Glutamatergic neuron (in vitro differentiated cells): ENCODE results near the gene STBD1. TPM values are rescaled to one million over a fixed set of nuclear protein-coding genes. Genes with fewer than 3 reads are reported as not detected.
"Not testable (repeated sequence)": the region's sequence is repeated elsewhere in the genome, so short reads cannot be mapped to it uniquely, and the experiment has no call there.

Experiments used
- DNase-seq: peaks from one replicate; pipeline ENCODE4 v3.0.0; 2022
- H3K27ac Mint-ChIP-seq: one replicate; pipeline ENCODE4 v1.8.0; 2020; ENCODE audit warnings: mild to moderate bottlenecking, mixed read lengths, inconsistent platforms; ENCODE audit not compliant: unreplicated experiment
- H3K27me3 Mint-ChIP-seq: one replicate; pipeline ENCODE4 v1.8.0; 2020; ENCODE audit warnings: mild to moderate bottlenecking, moderate library complexity, mixed read lengths, inconsistent platforms; ENCODE audit not compliant: unreplicated experiment
- H3K36me3 Mint-ChIP-seq: one replicate; pipeline ENCODE4 v1.8.0; 2020; ENCODE audit warnings: mild to moderate bottlenecking, mixed read lengths, inconsistent platforms; ENCODE audit not compliant: unreplicated experiment
- H3K4me1 Mint-ChIP-seq: one replicate; pipeline ENCODE4 v1.8.0; 2020; ENCODE audit warnings: mild to moderate bottlenecking, low read depth, mixed read lengths, inconsistent platforms; ENCODE audit not compliant: unreplicated experiment
- H3K4me3 Mint-ChIP-seq: one replicate; pipeline ENCODE4 v1.8.0; 2020; ENCODE audit warnings: mild to moderate bottlenecking, mixed read lengths, inconsistent platforms; ENCODE audit not compliant: unreplicated experiment
- H3K9me3 Mint-ChIP-seq: one replicate; pipeline ENCODE4 v1.8.0; 2020; ENCODE audit warnings: mild to moderate bottlenecking, moderate library complexity, mixed read lengths, inconsistent platforms; ENCODE audit not compliant: unreplicated experiment
- total RNA-seq: library from RNA; stranded (reverse); fragmentation: NEBNext Ultra II Directional; extraction: Animal tissue kit (Norgen Biotek cat#: 25700); gene quantifications from one replicate; pipeline ENCODE4 v1.2.1, GENCODE V29; 2021; ENCODE audit not compliant: unreplicated experiment
- TF ChIP-seq, protein P1 (sequence below): fragments of 200-600 bp; sonication (generic); IDR thresholded peaks from one replicate; pipeline ENCODE4 v1.5.0; 2021; ENCODE audit not compliant: partially characterized antibody, unreplicated experiment

STBD1 gene
- total RNA-seq, 1 donor from 2014 or later: 15.9 TPM

DNA sequence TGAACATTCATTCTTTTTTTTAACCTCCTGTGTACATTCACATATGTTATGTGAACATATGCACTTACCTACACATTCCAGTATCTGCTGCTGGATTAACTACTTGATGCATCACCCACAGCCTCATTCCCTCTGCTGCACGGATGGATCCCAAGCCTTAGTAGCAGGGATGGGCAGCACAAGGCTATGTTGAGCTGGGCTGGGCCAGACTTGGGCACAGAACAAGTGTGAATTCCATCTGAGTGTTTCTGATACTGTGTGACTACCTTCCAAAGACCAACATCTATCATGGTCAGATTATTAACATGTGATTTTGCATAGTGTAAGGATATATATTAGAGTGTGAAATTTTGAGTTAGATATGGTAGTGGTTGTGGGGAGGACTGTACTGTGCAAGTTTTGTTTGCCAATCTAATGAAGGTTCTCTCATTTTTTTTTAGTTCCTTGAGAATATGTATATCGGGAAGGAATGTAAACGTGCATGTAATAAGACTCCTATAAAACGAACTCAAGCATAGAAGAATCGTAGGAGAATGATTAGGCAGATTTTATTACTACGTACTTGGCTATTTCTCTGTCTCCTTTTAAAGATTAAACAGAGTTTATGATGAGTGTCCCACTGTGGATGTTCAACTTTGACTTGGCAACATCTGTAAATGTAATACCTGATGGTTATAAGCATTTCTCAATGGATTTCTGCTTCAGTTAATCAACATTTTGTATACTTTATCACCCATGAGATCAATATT lies 23.4 kb upstream of the STBD1 start:
- peaks cover 6% of the 10 kb centered on the region for H3K36me3 Mint-ChIP-seq
- peaks cover 2% of the 10 kb centered on the region for H3K27me3 Mint-ChIP-seq
- no peak for DNase-seq
- peaks cover 2% of the 10 kb centered on the region for H3K9me3 Mint-ChIP-seq
- H3K4me1 Mint-ChIP-seq: no peaks in the 10 kb centered on the region
- TF ChIP-seq, protein P1, sequence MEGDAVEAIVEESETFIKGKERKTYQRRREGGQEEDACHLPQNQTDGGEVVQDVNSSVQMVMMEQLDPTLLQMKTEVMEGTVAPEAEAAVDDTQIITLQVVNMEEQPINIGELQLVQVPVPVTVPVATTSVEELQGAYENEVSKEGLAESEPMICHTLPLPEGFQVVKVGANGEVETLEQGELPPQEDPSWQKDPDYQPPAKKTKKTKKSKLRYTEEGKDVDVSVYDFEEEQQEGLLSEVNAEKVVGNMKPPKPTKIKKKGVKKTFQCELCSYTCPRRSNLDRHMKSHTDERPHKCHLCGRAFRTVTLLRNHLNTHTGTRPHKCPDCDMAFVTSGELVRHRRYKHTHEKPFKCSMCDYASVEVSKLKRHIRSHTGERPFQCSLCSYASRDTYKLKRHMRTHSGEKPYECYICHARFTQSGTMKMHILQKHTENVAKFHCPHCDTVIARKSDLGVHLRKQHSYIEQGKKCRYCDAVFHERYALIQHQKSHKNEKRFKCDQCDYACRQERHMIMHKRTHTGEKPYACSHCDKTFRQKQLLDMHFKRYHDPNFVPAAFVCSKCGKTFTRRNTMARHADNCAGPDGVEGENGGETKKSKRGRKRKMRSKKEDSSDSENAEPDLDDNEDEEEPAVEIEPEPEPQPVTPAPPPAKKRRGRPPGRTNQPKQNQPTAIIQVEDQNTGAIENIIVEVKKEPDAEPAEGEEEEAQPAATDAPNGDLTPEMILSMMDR: no peak
- no peak overlapping the region for H3K27ac Mint-ChIP-seq
- no peak overlapping the region for H3K4me3 Mint-ChIP-seq

DNA sequence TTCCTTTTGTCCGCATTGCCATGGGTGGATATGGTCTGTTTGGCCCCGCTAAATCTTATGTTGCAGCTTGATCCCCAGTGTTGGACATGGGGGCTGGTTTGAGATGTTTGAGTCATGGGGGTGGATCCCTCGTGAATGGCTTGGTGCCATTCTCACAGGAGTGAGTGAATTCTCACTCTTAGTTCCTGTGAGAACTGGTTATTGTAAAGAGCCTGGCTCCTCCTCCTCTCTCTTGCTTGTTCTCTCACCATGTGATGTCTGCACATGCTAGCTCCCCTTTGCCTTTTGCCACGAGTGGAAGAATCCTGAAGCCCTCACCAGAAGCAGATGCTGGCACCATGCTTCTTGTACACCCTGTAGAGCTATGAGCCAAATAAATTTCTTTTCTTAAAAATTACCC lies 22.6 kb upstream of the STBD1 start:
- TF ChIP-seq, protein P1: no peak
- Mint-ChIP-seq H3K4me1 (no peaks in the 10 kb centered on the region), H3K27ac (no peak overlapping the region), H3K4me3 (no peak overlapping the region), H3K36me3 (peaks cover 6% of the 10 kb centered on the region), H3K27me3 (peaks cover 2% of the 10 kb centered on the region), H3K9me3 (peaks cover 2% of the 10 kb centered on the region)
- no peak for DNase-seq

DNA sequence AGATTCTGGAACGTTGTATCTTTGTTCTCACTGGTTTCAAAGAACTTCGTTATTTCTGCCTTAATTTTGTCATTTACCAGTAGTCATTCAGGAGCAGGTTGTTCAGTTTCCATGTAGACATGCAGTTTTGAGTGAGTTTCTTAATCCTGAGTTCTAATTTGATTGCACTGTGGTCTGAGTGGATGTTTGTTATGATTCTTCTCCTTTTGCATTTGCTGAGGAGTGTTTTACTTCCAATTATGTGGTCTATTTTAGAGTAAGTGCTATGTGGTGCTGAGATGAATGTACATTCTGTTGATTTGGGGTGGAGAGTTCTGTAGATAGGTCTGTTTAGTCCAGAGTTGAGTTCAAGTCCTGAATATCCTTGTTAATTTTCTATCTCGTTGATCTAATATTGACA lies 18.7 kb upstream of the STBD1 start:
- H3K4me3 Mint-ChIP-seq, H3K9me3 Mint-ChIP-seq, H3K27ac Mint-ChIP-seq, H3K27me3 Mint-ChIP-seq, DNase-seq, H3K36me3 Mint-ChIP-seq, H3K4me1 Mint-ChIP-seq: not testable (repeated sequence)

DNA sequence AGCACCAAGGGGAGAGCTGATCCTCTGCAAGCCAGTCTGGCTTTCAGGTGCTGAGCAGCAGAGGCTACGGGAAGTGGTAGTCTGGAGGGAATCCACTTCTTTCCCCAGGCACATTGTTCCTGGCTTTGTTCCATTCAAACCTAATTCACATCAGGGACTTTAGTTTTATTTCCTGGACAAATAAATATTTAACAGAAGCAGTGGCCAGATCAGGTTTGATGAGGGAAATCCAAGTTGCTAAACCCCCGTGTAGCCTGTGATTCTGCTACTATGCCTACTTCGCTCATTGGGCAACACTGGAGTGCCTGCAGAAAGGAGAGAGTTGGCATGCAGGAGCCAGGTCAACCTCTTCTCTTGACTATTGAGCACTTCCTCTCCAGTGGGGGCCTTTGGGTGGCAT lies 13.8 kb upstream of the STBD1 start:
- no peak for DNase-seq
- Mint-ChIP-seq H3K9me3 (peaks cover 5% of the 10 kb centered on the region), H3K36me3 (peaks cover 23% of the 10 kb centered on the region), H3K4me1 (peaks cover 1% of the 10 kb centered on the region), H3K4me3 (no peak overlapping the region), H3K27ac (no peak overlapping the region), H3K27me3 (no peaks in the 10 kb centered on the region)
- TF ChIP-seq, protein P1: no peak

DNA sequence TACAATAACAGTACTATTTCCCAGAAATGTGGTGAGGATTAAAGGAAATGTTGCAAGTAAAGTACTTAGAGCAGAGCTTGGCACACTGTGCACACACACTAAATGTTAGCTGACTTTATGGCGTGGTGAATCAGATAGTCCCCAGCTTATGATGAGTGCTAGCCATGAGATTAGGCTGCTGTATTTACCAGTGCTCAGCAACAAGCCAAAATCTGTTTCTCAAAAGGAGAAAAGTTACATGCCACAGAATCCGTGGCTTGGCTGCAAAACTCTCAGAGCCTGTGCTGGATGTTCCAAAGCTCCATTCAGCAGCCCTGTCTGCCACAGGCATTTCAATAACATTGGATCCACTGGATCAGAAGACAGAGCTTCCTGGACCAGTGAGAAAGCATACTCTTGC lies 12.8 kb upstream of the STBD1 start:
- Mint-ChIP-seq H3K36me3 (peaks cover 27% of the 10 kb centered on the region), H3K4me3 (no peak overlapping the region)

More for the DNA sequence above, 12.8 kb upstream of the STBD1 start:
- Mint-ChIP-seq H3K4me1 (peaks cover 1% of the 10 kb centered on the region), H3K27me3 (no peaks in the 10 kb centered on the region), H3K27ac (no peak overlapping the region), H3K9me3 (peaks cover 5% of the 10 kb centered on the region)
- TF ChIP-seq, protein P1: no peak
- no peak for DNase-seq
